Immature natural killer cell (primary cell): ENCODE data around the gene CLDN7. TPM values are rescaled to one million over a fixed set of nuclear protein-coding genes. Genes with fewer than 3 reads are reported as not detected.

Experiments
- DNase-seq, 3 donors: peaks; one replicate each; pipeline ENCODE4 v3.0.0; 2022; ENCODE audit warnings: mixed read lengths in 1 of 3
- H3K27ac Mint-ChIP-seq, 6 donors: one replicate each; pipeline ENCODE4 v1.8.0; 2020; ENCODE audit warnings: mixed read lengths in 6 of 6, mild to moderate bottlenecking in 5 of 6, inconsistent platforms in 4 of 6, moderate library complexity in 3 of 6
- H3K27me3 Mint-ChIP-seq, 3 donors: one replicate each; pipeline ENCODE4 v1.8.0; 2020 to 2021; ENCODE audit warnings: low read depth in 3 of 3, mild to moderate bottlenecking in 3 of 3, mixed read lengths in 3 of 3, moderate library complexity in 3 of 3, inconsistent platforms in 1 of 3
- H3K36me3 Mint-ChIP-seq, 3 donors: one replicate each; pipeline ENCODE4 v1.8.0; 2020; ENCODE audit warnings: mixed read lengths in 3 of 3, inconsistent platforms in 2 of 3, mild to moderate bottlenecking in 2 of 3
- H3K4me1 Mint-ChIP-seq, 2 donors: one replicate each; pipeline ENCODE4 v1.8.0; 2020; ENCODE audit warnings: inconsistent platforms in 2 of 2, mild to moderate bottlenecking in 2 of 2, mixed read lengths in 2 of 2, moderate library complexity in 1 of 2
- H3K4me3 Mint-ChIP-seq, 5 donors: one replicate each; pipeline ENCODE4 v1.8.0; 2020; ENCODE audit warnings: mild to moderate bottlenecking in 5 of 5, mixed read lengths in 5 of 5, inconsistent platforms in 3 of 5, moderate library complexity in 3 of 5
- H3K9me3 Mint-ChIP-seq, 6 donors: one replicate each; pipeline ENCODE4 v1.8.0; 2020; ENCODE audit warnings: mild to moderate bottlenecking in 6 of 6, mixed read lengths in 6 of 6, inconsistent platforms in 4 of 6, moderate library complexity in 3 of 6
- polyA plus RNA-seq, 3 donors: library from polyadenylated mRNA; unstranded; fragments of 300-500 nt; fragmentation: Illumina TruSeq; gene quantifications; one replicate each; pipeline ENCODE4 v1.2.3, GENCODE V29; 2021

Gene CLDN7
- polyA plus RNA-seq, 3 donors from 2014 or later = 2.5 to 8.7 (median 3.7) TPM

GRCh38 chr17:7221278-7222092, 40.8 kb downstream of the CLDN7 start:
- Mint-ChIP-seq H3K4me1 (peaks cover 32% of the 10 kb centered on the region in 2 donors), H3K27ac (peak overlapping the region; percentile 83 to 95 (median 90)), H3K4me3 (peak overlapping the region; percentile 60 to 93 (median 90)), H3K36me3 (peaks cover 4 to 8% (median 5%) of the 10 kb centered on the region in 3 donors), H3K9me3 (no peaks in the 10 kb centered on the region), H3K27me3 (peaks cover 0 to 5% (median 3%) of the 10 kb centered on the region in 3 donors)
- DNase-seq = no peak

- H3K4me1 Mint-ChIP-seq = peaks cover 34 to 38% of the 10 kb centered on the region in 2 donors
- DNase-seq = peak; percentile 35 to 47 (median 46)
- peaks cover 4 to 8% (median 5%) of the 10 kb centered on the region in 3 donors for H3K36me3 Mint-ChIP-seq
Observed at GRCh38 chr17:7220593-7221277, 41.5 kb downstream of the CLDN7 start.

GRCh38 chr17:7219812-7220592, 42.3 kb downstream of the CLDN7 start, which contains the start of the genes ACADVL and DLG4:
Gene ACADVL, plus strand, starts transcription at chr17:7219938. Its CDS starts 47 bp downstream, at chr17:7219985.
Gene DLG4, minus strand, starts transcription at chr17:7219836.
- DNase-seq = peak; percentile 73 to 76 (median 74)
- Mint-ChIP-seq H3K4me3 (peak within 1 kb of the TSS; percentile 89 to 97 (median 91)), H3K36me3 (peaks cover 4 to 8% (median 5%) of the 10 kb centered on the region in 3 donors), H3K27me3 (peaks cover 0 to 7% (median 0%) of the 10 kb centered on the region in 3 donors), H3K4me1 (peaks cover 38 to 41% of the 10 kb centered on the region in 2 donors), H3K27ac (peak within 1 kb of the TSS; percentile 90 to 99 (median 98)), H3K9me3 (no peaks in the 10 kb centered on the region)

More at GRCh38 chr17:7220593-7221277, 41.5 kb downstream of the CLDN7 start:
- peaks cover 0 to 7% (median 0%) of the 10 kb centered on the region in 3 donors for H3K27me3 Mint-ChIP-seq
- H3K4me3 Mint-ChIP-seq = peak overlapping the region; percentile 89 to 97 (median 91)
- H3K9me3 Mint-ChIP-seq = no peaks in the 10 kb centered on the region
- H3K27ac Mint-ChIP-seq = peak overlapping the region; percentile 89 to 95 (median 90)

- H3K27me3 Mint-ChIP-seq = peaks cover 3 to 11% (median 6%) of the 10 kb centered on the region in 3 donors
- H3K27ac Mint-ChIP-seq = peak overlapping the region; percentile 90 to 99 (median 98)
- H3K4me3 Mint-ChIP-seq = peak overlapping the region; percentile 89 to 97 (median 91)
- DNase-seq = no peak
- peaks cover 44 to 48% of the 10 kb centered on the region in 2 donors for H3K4me1 Mint-ChIP-seq
- no peaks in the 10 kb centered on the region for H3K9me3 Mint-ChIP-seq
- H3K36me3 Mint-ChIP-seq = peaks cover 4 to 8% (median 5%) of the 10 kb centered on the region in 3 donors
Observed at GRCh38 chr17:7219229-7219811, 43.0 kb downstream of the CLDN7 start.

GRCh38 chr17:7218758-7219157, 43.5 kb downstream of the CLDN7 start:
- Mint-ChIP-seq H3K27ac (peak overlapping the region in 4 of 6 donors; percentile 70 to 98 (median 98)), H3K4me1 (peaks cover 50 to 53% of the 10 kb centered on the region in 2 donors), H3K4me3 (peak overlapping the region; percentile 48 to 93 (median 90)), H3K27me3 (peaks cover 9 to 15% (median 11%) of the 10 kb centered on the region in 3 donors), H3K36me3 (peaks cover under 1 to 5% (median 5%) of the 10 kb centered on the region in 3 donors), H3K9me3 (no peaks in the 10 kb centered on the region)
- no peak for DNase-seq

GRCh38 chr17:7218166-7218565, 44.1 kb downstream of the CLDN7 start:
- H3K27me3 Mint-ChIP-seq = peaks cover 12 to 21% (median 14%) of the 10 kb centered on the region in 3 donors
- H3K36me3 Mint-ChIP-seq = no peaks in the 10 kb centered on the region
- H3K4me3 Mint-ChIP-seq = peak overlapping the region in 3 of 5 donors; percentile 21 to 50 (median 42)
- peak overlapping the region in 1 of 6 donors; percentile 4 for H3K27ac Mint-ChIP-seq
- H3K4me1 Mint-ChIP-seq = peaks cover 56 to 58% of the 10 kb centered on the region in 2 donors
- no peaks in the 10 kb centered on the region for H3K9me3 Mint-ChIP-seq
- DNase-seq = no peak

GRCh38 chr17:7217113-7217987, 44.9 kb downstream of the CLDN7 start:
- peak overlapping the region in 1 of 5 donors; percentile 50 for H3K4me3 Mint-ChIP-seq
- no peaks in the 10 kb centered on the region for H3K9me3 Mint-ChIP-seq
- H3K27me3 Mint-ChIP-seq = peaks cover 12 to 22% (median 15%) of the 10 kb centered on the region in 3 donors
- no peaks in the 10 kb centered on the region for H3K36me3 Mint-ChIP-seq
- peaks cover 56 to 58% of the 10 kb centered on the region in 2 donors for H3K4me1 Mint-ChIP-seq
- DNase-seq = no peak
- peak overlapping the region in 1 of 6 donors; percentile 35 for H3K27ac Mint-ChIP-seq

- peaks cover 17 to 23% (median 18%) of the 10 kb centered on the region in 3 donors for H3K27me3 Mint-ChIP-seq
- H3K9me3 Mint-ChIP-seq = no peaks in the 10 kb centered on the region
- H3K4me1 Mint-ChIP-seq = peaks cover 55 to 56% of the 10 kb centered on the region in 2 donors
- peak overlapping the region in 3 of 6 donors; percentile 40 to 81 (median 76) for H3K27ac Mint-ChIP-seq
- peak overlapping the region in 3 of 5 donors; percentile 2 to 27 (median 7) for H3K4me3 Mint-ChIP-seq
- H3K36me3 Mint-ChIP-seq = no peaks in the 10 kb centered on the region
- no peak for DNase-seq
Observed at GRCh38 chr17:7216242-7217112, 45.8 kb downstream of the CLDN7 start.

- peak overlapping the region in 3 of 6 donors; percentile 30 to 64 (median 40) for H3K27ac Mint-ChIP-seq
- no peak for DNase-seq
- H3K9me3 Mint-ChIP-seq = no peaks in the 10 kb centered on the region
- H3K4me3 Mint-ChIP-seq = no peak overlapping the region
- H3K36me3 Mint-ChIP-seq = no peaks in the 10 kb centered on the region
- peaks cover 17 to 23% (median 18%) of the 10 kb centered on the region in 3 donors for H3K27me3 Mint-ChIP-seq
- H3K4me1 Mint-ChIP-seq = peaks cover 47 to 49% of the 10 kb centered on the region in 2 donors
Observed at GRCh38 chr17:7215652-7216180, 46.6 kb downstream of the CLDN7 start.

GRCh38 chr17:7215136-7215638, 47.1 kb downstream of the CLDN7 start:
- no peak for DNase-seq
- Mint-ChIP-seq H3K27ac (peak overlapping the region; percentile 84 to 97 (median 96)), H3K4me1 (peaks cover 42 to 44% of the 10 kb centered on the region in 2 donors), H3K4me3 (peak overlapping the region; percentile 82 to 90 (median 87)), H3K36me3 (no peaks in the 10 kb centered on the region), H3K9me3 (no peaks in the 10 kb centered on the region), H3K27me3 (peaks cover 18 to 24% (median 19%) of the 10 kb centered on the region in 3 donors)
